HG02759 (cell line): ENCODE data around the gene SPINK4.

Experiments used
- ATAC-seq: cut with Tn5 transposase; IDR thresholded peaks from one replicate; pipeline ENCODE4 v1.9.1; 2021; ENCODE audit warnings: mild to moderate bottlenecking, moderate library complexity; ENCODE audit not compliant: unreplicated experiment

SPINK4 gene

GRCh38 chr9:33256236-33256635 is 16.3 kb downstream of the SPINK4 start:
- ATAC-seq: no peak

GRCh38 chr9:33257276-33257675 is 17.3 kb downstream of the SPINK4 start:
- ATAC-seq: no peak

- no peak for ATAC-seq
Measured at GRCh38 chr9:33260372-33260771, 20.4 kb downstream of the SPINK4 start.

GRCh38 chr9:33263131-33264002 is 23.4 kb downstream of the SPINK4 start:
- ATAC-seq: no peak

GRCh38 chr9:33264003-33264472 is 24.1 kb downstream of the SPINK4 start:
- peak; percentile 35 for ATAC-seq

GRCh38 chr9:33264473-33265177 is 24.7 kb downstream of the SPINK4 start, which contains the start of the genes BAG1 and CHMP5:
TSS of gene BAG1 (minus strand) at chr9:33264708.
TSS of gene CHMP5 (plus strand) at chr9:33265049. CDS start at chr9:33265079, 30 bp downstream.
- peak; percentile 85 for ATAC-seq

- no peak for ATAC-seq
Measured at GRCh38 chr9:33265211-33265865, 25.4 kb downstream of the SPINK4 start.

GRCh38 chr9:33267151-33267767 is 27.3 kb downstream of the SPINK4 start:
- no peak for ATAC-seq

GRCh38 chr9:33270146-33270545 is 30.2 kb downstream of the SPINK4 start:
- ATAC-seq: no peak

GRCh38 chr9:33272061-33272460 is 32.1 kb downstream of the SPINK4 start:
- ATAC-seq: no peak

GRCh38 chr9:33273266-33273971 is 33.5 kb downstream of the SPINK4 start:
- no peak for ATAC-seq

- ATAC-seq: no peak
Measured at GRCh38 chr9:33273972-33274328, 34.0 kb downstream of the SPINK4 start.

GRCh38 chr9:33277484-33277883 is 37.5 kb downstream of the SPINK4 start:
- ATAC-seq: no peak

GRCh38 chr9:33285502-33285901 is 45.5 kb downstream of the SPINK4 start:
- ATAC-seq: no peak

- no peak for ATAC-seq
Measured at GRCh38 chr9:33287087-33287490, 47.1 kb downstream of the SPINK4 start.

- no peak for ATAC-seq
Measured at GRCh38 chr9:33288235-33288634, 48.3 kb downstream of the SPINK4 start.

GRCh38 chr9:33288828-33289483 is 49.0 kb downstream of the SPINK4 start:
- no peak for ATAC-seq

GRCh38 chr9:33289496-33289895 is 49.5 kb downstream of the SPINK4 start:
- no peak for ATAC-seq

- ATAC-seq: no peak
Measured at GRCh38 chr9:33289936-33290246, 49.9 kb downstream of the SPINK4 start.
